ENCODE results near the gene MRPL20.
"Not testable (repeated sequence)": the region's sequence is repeated elsewhere in the genome, so short reads cannot be mapped to it uniquely, and the experiment has no call there.

Gene MRPL20

DNA sequence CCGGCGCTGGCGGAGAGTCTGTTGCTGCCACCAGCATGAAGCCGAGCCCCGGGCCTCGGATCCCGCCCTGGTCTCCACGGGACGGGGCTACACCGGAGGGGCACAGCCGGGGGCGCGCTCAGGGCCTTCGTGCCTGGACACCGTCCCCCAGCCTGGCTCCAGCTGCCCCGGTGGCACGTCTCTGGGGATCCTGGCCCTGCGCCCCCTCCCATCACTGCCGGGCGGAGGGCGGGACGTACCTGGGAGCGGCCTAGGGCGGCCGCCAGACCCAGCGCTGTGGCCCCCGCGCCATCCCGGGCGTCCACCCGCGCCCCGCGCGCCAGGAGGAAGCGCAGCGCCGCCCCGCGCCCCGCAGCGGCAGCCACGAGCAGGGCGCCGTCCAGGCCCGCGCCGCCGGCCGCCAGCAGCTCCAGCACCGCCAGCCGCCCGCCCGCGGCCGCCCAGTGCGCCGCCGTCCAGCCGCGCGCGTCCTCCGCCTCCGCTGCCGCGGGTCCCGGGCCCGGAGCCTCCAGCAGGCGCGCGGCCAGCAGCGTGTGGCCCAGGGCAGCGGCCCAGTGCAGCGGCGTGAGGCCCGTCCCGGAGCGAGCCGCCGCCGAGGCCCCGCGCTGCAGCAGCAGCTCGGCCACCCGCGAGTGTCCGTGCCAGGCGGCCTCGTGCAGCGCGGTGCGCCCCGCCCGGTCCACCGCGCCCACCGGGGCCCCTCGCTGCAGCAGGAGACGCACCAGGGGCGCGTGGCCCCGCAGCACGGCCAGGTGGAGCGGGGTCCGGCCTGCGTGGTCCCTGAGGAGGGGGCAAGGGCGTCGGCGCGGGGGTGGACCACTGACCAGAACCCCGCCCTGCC is 12.9 kb upstream of the MRPL20 start:
- Histone ChIP-seq H3K27ac (ENCODE audit: low read depth in 2 of 2, low read length in 2 of 2) (no peak overlapping the region), H3K4me1 (ENCODE audit: control insufficient read depth in 2 of 2, insufficient read depth in 2 of 2, low read length in 2 of 2) (peaks cover 0 to 3% of the 10 kb centered on the region in 2 donors)

DNA sequence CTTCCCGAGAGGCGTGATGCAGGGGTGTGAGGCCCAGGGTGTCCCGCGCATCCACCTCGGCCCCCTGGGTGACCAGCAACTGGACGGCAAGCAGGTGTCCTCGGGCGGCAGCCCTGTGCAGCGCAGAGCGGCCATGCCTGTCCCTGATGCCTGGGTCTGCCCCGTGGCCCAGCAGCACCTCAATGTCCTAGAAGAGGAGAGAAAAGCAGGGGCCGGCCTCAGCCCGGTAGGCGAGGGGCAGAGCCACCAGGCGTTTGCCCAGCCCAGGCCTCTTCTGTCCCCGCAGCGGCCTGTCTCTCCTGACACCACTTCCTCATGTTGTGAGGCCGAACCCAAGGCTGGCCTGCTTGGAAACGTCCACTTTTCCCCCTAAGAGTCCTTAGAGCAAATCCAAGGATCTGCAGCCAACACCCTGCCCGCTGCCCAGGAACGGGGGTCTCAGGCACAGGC is 12.3 kb upstream of the MRPL20 start:
- peak overlapping the region in 1 of 2 donors; percentile 24 for H3K9ac ChIP-seq (ENCODE audit: low read depth in 1 of 2, low read length in 2 of 2)
- no peaks in the 10 kb centered on the region for H3K9me3 ChIP-seq (ENCODE audit: control insufficient read depth in 2 of 2, low read length in 2 of 2)
- no peaks in the 10 kb centered on the region for H3K36me3 ChIP-seq (ENCODE audit: control insufficient read depth in 2 of 2, insufficient read depth in 2 of 2, low read length in 2 of 2)
- H3K27ac ChIP-seq (ENCODE audit: low read depth in 2 of 2, low read length in 2 of 2), result no peak overlapping the region
- H3K27me3 ChIP-seq (ENCODE audit: control insufficient read depth in 2 of 2, insufficient read depth in 2 of 2, low read length in 2 of 2), result peaks cover 0 to 3% of the 10 kb centered on the region in 2 donors
- peaks cover 0 to 3% of the 10 kb centered on the region in 2 donors for H3K4me1 ChIP-seq (ENCODE audit: control insufficient read depth in 2 of 2, insufficient read depth in 2 of 2, low read length in 2 of 2)
- no peak overlapping the region for H3K4me3 ChIP-seq (ENCODE audit: low read length in 2 of 2)

More for the DNA sequence above, 12.9 kb upstream of the MRPL20 start:
- H3K27me3 ChIP-seq (ENCODE audit: control insufficient read depth in 2 of 2, insufficient read depth in 2 of 2, low read length in 2 of 2), result peaks cover 0 to 3% of the 10 kb centered on the region in 2 donors
- no peaks in the 10 kb centered on the region for H3K36me3 ChIP-seq (ENCODE audit: control insufficient read depth in 2 of 2, insufficient read depth in 2 of 2, low read length in 2 of 2)
- peak overlapping the region in 1 of 2 donors; percentile 24 for H3K9ac ChIP-seq (ENCODE audit: low read depth in 1 of 2, low read length in 2 of 2)
- no peaks in the 10 kb centered on the region for H3K9me3 ChIP-seq (ENCODE audit: control insufficient read depth in 2 of 2, low read length in 2 of 2)
- H3K4me3 ChIP-seq (ENCODE audit: low read length in 2 of 2), result no peak overlapping the region

GRCh38 chr1:1418464-1419362 is 11.6 kb upstream of the MRPL20 start:
- Histone ChIP-seq H3K9me3 (ENCODE audit: control insufficient read depth in 2 of 2, low read length in 2 of 2) (no peaks in the 10 kb centered on the region), H3K36me3 (ENCODE audit: control insufficient read depth in 2 of 2, insufficient read depth in 2 of 2, low read length in 2 of 2) (no peaks in the 10 kb centered on the region), H3K27me3 (ENCODE audit: control insufficient read depth in 2 of 2, insufficient read depth in 2 of 2, low read length in 2 of 2) (peaks cover 0 to 3% of the 10 kb centered on the region in 2 donors), H3K4me1 (ENCODE audit: control insufficient read depth in 2 of 2, insufficient read depth in 2 of 2, low read length in 2 of 2) (peaks cover 0 to 3% of the 10 kb centered on the region in 2 donors), H3K9ac (ENCODE audit: low read depth in 1 of 2, low read length in 2 of 2) (no peak overlapping the region), H3K27ac (ENCODE audit: low read depth in 2 of 2, low read length in 2 of 2) (no peak overlapping the region), H3K4me3 (ENCODE audit: low read length in 2 of 2) (no peak overlapping the region)

- H3K36me3 ChIP-seq (ENCODE audit: control insufficient read depth in 2 of 2, insufficient read depth in 2 of 2, low read length in 2 of 2); H3K27me3 ChIP-seq (ENCODE audit: control insufficient read depth in 2 of 2, insufficient read depth in 2 of 2, low read length in 2 of 2); H3K9ac ChIP-seq (ENCODE audit: low read depth in 1 of 2, low read length in 2 of 2); H3K27ac ChIP-seq (ENCODE audit: low read depth in 2 of 2, low read length in 2 of 2); H3K9me3 ChIP-seq (ENCODE audit: control insufficient read depth in 2 of 2, low read length in 2 of 2); H3K4me1 ChIP-seq (ENCODE audit: control insufficient read depth in 2 of 2, insufficient read depth in 2 of 2, low read length in 2 of 2); H3K4me3 ChIP-seq (ENCODE audit: low read length in 2 of 2): not testable (repeated sequence)
These were observed 10.9 kb upstream of the MRPL20 start for GRCh38 chr1:1417825-1418463.

GRCh38 chr1:1417396-1417795 is 10.3 kb upstream of the MRPL20 start:
- H3K27me3 ChIP-seq (ENCODE audit: control insufficient read depth in 2 of 2, insufficient read depth in 2 of 2, low read length in 2 of 2), result not testable (repeated sequence)

GRCh38 chr1:1415751-1416150 is 8.7 kb upstream of the MRPL20 start:
- Histone ChIP-seq H3K27ac (ENCODE audit: low read depth in 2 of 2, low read length in 2 of 2) (no peak overlapping the region), H3K27me3 (ENCODE audit: control insufficient read depth in 2 of 2, insufficient read depth in 2 of 2, low read length in 2 of 2) (peaks cover 0 to 1% of the 10 kb centered on the region in 2 donors), H3K9me3 (ENCODE audit: control insufficient read depth in 2 of 2, low read length in 2 of 2) (no peaks in the 10 kb centered on the region), H3K9ac (ENCODE audit: low read depth in 1 of 2, low read length in 2 of 2) (no peak overlapping the region), H3K36me3 (ENCODE audit: control insufficient read depth in 2 of 2, insufficient read depth in 2 of 2, low read length in 2 of 2) (no peaks in the 10 kb centered on the region), H3K4me1 (ENCODE audit: control insufficient read depth in 2 of 2, insufficient read depth in 2 of 2, low read length in 2 of 2) (peaks cover 0 to 3% of the 10 kb centered on the region in 2 donors), H3K4me3 (ENCODE audit: low read length in 2 of 2) (no peak overlapping the region)

More at GRCh38 chr1:1417396-1417795, 10.3 kb upstream of the MRPL20 start:
- not testable (repeated sequence) for H3K9me3 ChIP-seq (ENCODE audit: control insufficient read depth in 2 of 2, low read length in 2 of 2); H3K36me3 ChIP-seq (ENCODE audit: control insufficient read depth in 2 of 2, insufficient read depth in 2 of 2, low read length in 2 of 2); H3K9ac ChIP-seq (ENCODE audit: low read depth in 1 of 2, low read length in 2 of 2); H3K27ac ChIP-seq (ENCODE audit: low read depth in 2 of 2, low read length in 2 of 2); H3K4me3 ChIP-seq (ENCODE audit: low read length in 2 of 2); H3K4me1 ChIP-seq (ENCODE audit: control insufficient read depth in 2 of 2, insufficient read depth in 2 of 2, low read length in 2 of 2)

- H3K27me3 ChIP-seq (ENCODE audit: control insufficient read depth in 2 of 2, insufficient read depth in 2 of 2, low read length in 2 of 2); H3K36me3 ChIP-seq (ENCODE audit: control insufficient read depth in 2 of 2, insufficient read depth in 2 of 2, low read length in 2 of 2); H3K4me1 ChIP-seq (ENCODE audit: control insufficient read depth in 2 of 2, insufficient read depth in 2 of 2, low read length in 2 of 2); H3K9ac ChIP-seq (ENCODE audit: low read depth in 1 of 2, low read length in 2 of 2); H3K27ac ChIP-seq (ENCODE audit: low read depth in 2 of 2, low read length in 2 of 2); H3K9me3 ChIP-seq (ENCODE audit: control insufficient read depth in 2 of 2, low read length in 2 of 2); H3K4me3 ChIP-seq (ENCODE audit: low read length in 2 of 2): not testable (repeated sequence)
These were observed 5.3 kb upstream of the MRPL20 start for GRCh38 chr1:1412311-1412902.

- H3K27ac ChIP-seq (ENCODE audit: low read depth in 2 of 2, low read length in 2 of 2), result no peak overlapping the region
- H3K4me3 ChIP-seq (ENCODE audit: low read length in 2 of 2), result no peak overlapping the region
- no peaks in the 10 kb centered on the region for H3K27me3 ChIP-seq (ENCODE audit: control insufficient read depth in 2 of 2, insufficient read depth in 2 of 2, low read length in 2 of 2)
- no peaks in the 10 kb centered on the region for H3K36me3 ChIP-seq (ENCODE audit: control insufficient read depth in 2 of 2, insufficient read depth in 2 of 2, low read length in 2 of 2)
- H3K4me1 ChIP-seq (ENCODE audit: control insufficient read depth in 2 of 2, insufficient read depth in 2 of 2, low read length in 2 of 2), result peaks cover 5 to 10% of the 10 kb centered on the region in 2 donors
- H3K9ac ChIP-seq (ENCODE audit: low read depth in 1 of 2, low read length in 2 of 2), result no peak overlapping the region
- no peaks in the 10 kb centered on the region for H3K9me3 ChIP-seq (ENCODE audit: control insufficient read depth in 2 of 2, low read length in 2 of 2)
These were observed 4.5 kb upstream of the MRPL20 start for GRCh38 chr1:1411626-1412025.

- not testable (repeated sequence) for H3K27ac ChIP-seq (ENCODE audit: low read depth in 2 of 2, low read length in 2 of 2); H3K27me3 ChIP-seq (ENCODE audit: control insufficient read depth in 2 of 2, insufficient read depth in 2 of 2, low read length in 2 of 2); H3K9me3 ChIP-seq (ENCODE audit: control insufficient read depth in 2 of 2, low read length in 2 of 2); H3K36me3 ChIP-seq (ENCODE audit: control insufficient read depth in 2 of 2, insufficient read depth in 2 of 2, low read length in 2 of 2); H3K9ac ChIP-seq (ENCODE audit: low read depth in 1 of 2, low read length in 2 of 2); H3K4me3 ChIP-seq (ENCODE audit: low read length in 2 of 2)
- peaks cover 13 to 18% of the 10 kb centered on the region in 2 donors for H3K4me1 ChIP-seq (ENCODE audit: control insufficient read depth in 2 of 2, insufficient read depth in 2 of 2, low read length in 2 of 2)
These were observed 3.1 kb upstream of the MRPL20 start for GRCh38 chr1:1410238-1410637.

Data from mucosa of rectum (tissue), 2 donors.